Hypothalamus (tissue), 51 donors: ENCODE measurements around the gene FALEC.

Source experiments
- DNase-seq, 51 donors: peaks; one replicate each; lab custom pipeline; 2025; lab: John Stamatoyannopoulos, UW

Gene FALEC

DNA sequence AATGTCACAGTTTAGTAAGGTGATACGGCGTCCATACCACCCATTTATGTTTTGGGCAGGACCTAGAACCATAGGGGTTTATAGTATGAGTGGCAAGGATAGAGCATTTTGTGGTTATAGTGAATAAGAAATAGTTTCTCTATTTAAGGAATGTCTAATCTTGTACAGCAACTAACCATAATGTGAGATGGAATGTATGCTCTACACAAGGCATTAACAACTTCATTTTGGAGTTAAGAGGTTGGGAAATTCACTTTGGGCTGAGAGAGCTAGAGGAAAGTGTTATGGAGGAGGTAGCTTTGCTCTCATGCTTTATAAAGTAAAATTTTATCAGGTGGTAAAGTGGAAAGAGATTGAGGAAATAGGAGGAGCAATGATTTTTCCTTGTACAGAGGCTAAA is 66.8 kb downstream of the FALEC start:
- DNase-seq = no peak
